HG02938 (cell line): ENCODE data around the gene WDR89.
"Not testable (repeated sequence)": the region's sequence is repeated elsewhere in the genome, so short reads cannot be mapped to it uniquely, and the experiment has no call there.

Source experiments
- ATAC-seq: cut with Tn5 transposase; IDR thresholded peaks from one replicate; pipeline ENCODE4 v1.9.1; 2021; ENCODE audit warnings: mild to moderate bottlenecking, moderate library complexity; ENCODE audit not compliant: unreplicated experiment

Gene WDR89

GRCh38 chr14:63598807-63599206, 42.9 kb downstream of the WDR89 start:
- no peak for ATAC-seq

- no peak for ATAC-seq
Measured at GRCh38 chr14:63596998-63597658, 44.5 kb downstream of the WDR89 start.

GRCh38 chr14:63594455-63595372, 47.0 kb downstream of the WDR89 start:
- ATAC-seq, result no peak

- ATAC-seq, result not testable (repeated sequence)
Measured at GRCh38 chr14:63583046-63583445, 58.6 kb downstream of the WDR89 start.

- no peak for ATAC-seq
Measured at GRCh38 chr14:63581491-63581890, 60.2 kb downstream of the WDR89 start.

GRCh38 chr14:63578300-63578699, 63.4 kb downstream of the WDR89 start:
- ATAC-seq, result no peak

- no peak for ATAC-seq
Measured at GRCh38 chr14:63573581-63573980, 68.1 kb downstream of the WDR89 start.

- ATAC-seq, result no peak
Measured at GRCh38 chr14:63565448-63565847, 76.2 kb downstream of the WDR89 start.

- ATAC-seq, result no peak
Measured at GRCh38 chr14:63564318-63564717, 77.4 kb downstream of the WDR89 start.

- no peak for ATAC-seq
Measured at GRCh38 chr14:63563370-63564026, 78.2 kb downstream of the WDR89 start.

- ATAC-seq, result no peak
Measured at GRCh38 chr14:63562405-63562804, 79.3 kb downstream of the WDR89 start.

- no peak for ATAC-seq
Measured at GRCh38 chr14:63555572-63555971, 86.1 kb downstream of the WDR89 start.

- no peak for ATAC-seq
Measured at GRCh38 chr14:63551332-63551731, 90.3 kb downstream of the WDR89 start.

- no peak for ATAC-seq
Measured at GRCh38 chr14:63547798-63548335, 93.8 kb downstream of the WDR89 start.
